ENCODE results near the gene NYAP1.

Gene NYAP1

GRCh38 chr7:100489824-100490223 lies 6.1 kb downstream of the NYAP1 start:
- Histone ChIP-seq H3K36me3 (no peaks in the 10 kb centered on the region), H3K9me3 (ENCODE audit: severe bottlenecking) (no peaks in the 10 kb centered on the region), H3K27me3 (ENCODE audit: insufficient read depth, low read depth, severe bottlenecking) (no peaks in the 10 kb centered on the region), H3K4me3 (ENCODE audit: low read depth, low read length) (no peak overlapping the region), H3K27ac (no peak overlapping the region)
- DNase-seq, result peak; percentile 94
- no peak for TF ChIP-seq CTCF (IDR thresholded peaks at IDR 0.05; ENCODE audit: low read depth, low read length)

- H3K27ac ChIP-seq, result no peak overlapping the region
- H3K9me3 ChIP-seq (ENCODE audit: severe bottlenecking), result no peaks in the 10 kb centered on the region
- no peaks in the 10 kb centered on the region for H3K36me3 ChIP-seq
- no peak overlapping the region for H3K4me3 ChIP-seq (ENCODE audit: low read depth, low read length)
- no peaks in the 10 kb centered on the region for H3K27me3 ChIP-seq (ENCODE audit: insufficient read depth, low read depth, severe bottlenecking)
- TF ChIP-seq CTCF (IDR thresholded peaks at IDR 0.05; ENCODE audit: low read depth, low read length), result no peak
- DNase-seq, result no peak
These were observed 6.9 kb downstream of the NYAP1 start for GRCh38 chr7:100490483-100491191.

GRCh38 chr7:100491192-100491578 lies 7.5 kb downstream of the NYAP1 start:
- no peaks in the 10 kb centered on the region for H3K27me3 ChIP-seq (ENCODE audit: insufficient read depth, low read depth, severe bottlenecking)
- DNase-seq, result no peak
- no peak overlapping the region for H3K27ac ChIP-seq
- no peak overlapping the region for H3K4me3 ChIP-seq (ENCODE audit: low read depth, low read length)
- no peak for TF ChIP-seq CTCF (IDR thresholded peaks at IDR 0.05; ENCODE audit: low read depth, low read length)
- H3K9me3 ChIP-seq (ENCODE audit: severe bottlenecking), result no peaks in the 10 kb centered on the region
- no peaks in the 10 kb centered on the region for H3K36me3 ChIP-seq

GRCh38 chr7:100492738-100493475 lies 9.2 kb downstream of the NYAP1 start:
- H3K4me3 ChIP-seq (ENCODE audit: low read depth, low read length), result peak overlapping the region; percentile 25
- H3K27ac ChIP-seq, result no peak overlapping the region
- no peaks in the 10 kb centered on the region for H3K36me3 ChIP-seq
- no peaks in the 10 kb centered on the region for H3K9me3 ChIP-seq (ENCODE audit: severe bottlenecking)
- no peak for DNase-seq
- TF ChIP-seq CTCF (IDR thresholded peaks at IDR 0.05; ENCODE audit: low read depth, low read length), result no peak
- no peaks in the 10 kb centered on the region for H3K27me3 ChIP-seq (ENCODE audit: insufficient read depth, low read depth, severe bottlenecking)

GRCh38 chr7:100493476-100494264 lies 9.9 kb downstream of the NYAP1 start:
- DNase-seq, result peak; percentile 58
- peak overlapping the region; percentile 25 for H3K4me3 ChIP-seq (ENCODE audit: low read depth, low read length)
- no peak overlapping the region for H3K27ac ChIP-seq
- no peaks in the 10 kb centered on the region for H3K9me3 ChIP-seq (ENCODE audit: severe bottlenecking)
- TF ChIP-seq CTCF (IDR thresholded peaks at IDR 0.05; ENCODE audit: low read depth, low read length), result no peak
- H3K27me3 ChIP-seq (ENCODE audit: insufficient read depth, low read depth, severe bottlenecking), result no peaks in the 10 kb centered on the region
- H3K36me3 ChIP-seq, result no peaks in the 10 kb centered on the region
